Erythroblast (primary cell): ENCODE measurements around the gene PRR30.
"Not testable (repeated sequence)": the region's sequence is repeated elsewhere in the genome, so short reads cannot be mapped to it uniquely, and the experiment has no call there.

Source experiments
- DNase-seq, 2 experiments: peaks; one replicate each; lab custom pipeline; 2025; lab: John Stamatoyannopoulos, UW
- GATA1 ChIP-seq: IDR thresholded peaks from 2 replicates; pipeline ENCODE4 v1.6.1; 2011; ENCODE audit warnings: low read depth, mild to moderate bottlenecking, control low read depth, low read length, moderate library complexity
- POLR2A ChIP-seq: IDR thresholded peaks from 2 replicates; pipeline ENCODE4 v1.6.1; 2011; ENCODE audit warnings: mild to moderate bottlenecking, low read length

Gene PRR30

DNA sequence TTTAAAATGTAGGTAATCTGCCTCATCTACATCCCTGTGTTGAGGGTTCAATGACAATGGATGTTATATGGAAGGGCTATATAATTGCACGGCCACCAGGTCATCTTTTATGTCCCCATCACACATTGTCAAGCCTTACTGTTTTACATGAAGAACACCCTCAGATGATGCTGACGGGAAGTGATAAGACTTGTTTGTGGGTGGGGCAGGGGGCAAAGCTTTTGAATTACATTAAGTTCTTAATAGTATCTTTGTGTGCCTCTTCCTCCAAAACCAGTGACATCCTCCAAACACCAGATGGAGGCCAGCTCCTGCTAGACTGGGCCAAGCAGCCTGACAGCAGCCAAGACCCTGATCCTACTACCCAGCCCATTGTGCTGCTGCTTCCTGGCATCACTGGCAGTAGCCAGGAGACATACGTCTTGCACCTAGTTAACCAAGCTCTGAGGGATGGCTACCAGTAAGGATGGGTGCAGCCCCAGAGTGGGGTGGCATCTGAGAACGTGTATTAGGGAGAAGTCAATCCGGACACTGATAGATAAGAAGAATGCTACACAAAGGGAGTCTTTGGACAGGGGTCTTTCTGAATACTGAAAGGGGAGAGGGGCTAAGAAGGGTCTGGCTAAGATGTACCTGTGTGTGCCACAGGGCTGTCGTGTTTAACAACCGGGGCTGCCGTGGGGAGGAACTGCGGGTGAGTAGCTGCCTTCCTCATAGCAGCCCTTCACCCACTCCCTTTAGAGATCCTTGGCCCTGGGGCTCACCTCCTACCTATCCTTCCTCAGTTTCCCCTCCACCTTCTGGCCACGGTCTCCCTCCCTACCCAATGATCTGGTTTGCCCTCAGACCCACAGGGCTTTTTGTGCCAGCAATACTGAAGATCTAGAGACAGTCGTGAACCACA, 10.3 kb downstream of the PRR30 start:
- TF ChIP-seq GATA1 (no peak), POLR2A (no peak)
- peak in 1 of 2 experiments; percentile 41 for DNase-seq

DNA sequence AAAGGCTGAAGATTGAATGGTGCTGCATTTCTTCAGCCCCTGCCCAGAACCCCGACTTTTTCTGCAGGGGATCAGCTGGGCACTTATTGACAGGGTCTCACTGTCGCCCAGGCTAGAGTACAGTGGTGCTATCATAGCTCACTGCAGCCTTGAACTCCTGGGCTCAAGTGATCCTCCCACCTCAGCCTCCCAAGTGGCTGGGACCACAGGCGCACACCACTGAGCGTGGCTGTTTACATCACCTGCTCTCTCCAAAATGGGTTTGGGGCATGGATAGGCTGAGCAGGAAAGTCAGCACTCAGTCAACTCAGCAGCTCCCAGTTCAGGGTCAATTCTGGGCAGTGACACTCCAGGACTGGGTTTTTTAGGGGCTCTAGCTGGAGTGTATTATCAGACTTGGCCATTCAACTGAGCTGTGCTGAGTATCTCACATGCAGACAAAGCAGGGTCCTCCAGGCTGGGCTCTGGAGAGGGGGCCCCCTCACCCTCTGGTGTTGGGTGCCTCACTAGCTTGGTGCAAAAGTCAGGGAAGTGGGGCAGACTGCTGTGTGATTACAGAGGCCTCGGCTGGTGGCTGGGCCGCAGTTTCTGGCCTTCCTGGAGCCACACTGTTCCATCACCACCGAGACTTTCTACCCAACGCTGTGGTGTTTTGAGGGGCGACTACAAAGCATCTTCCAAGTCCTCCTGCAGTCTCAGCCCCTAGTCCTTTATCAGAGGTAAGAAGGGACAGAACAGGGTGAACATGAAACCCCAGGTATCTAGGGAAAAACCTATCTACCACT, 11.1 kb downstream of the PRR30 start:
- no peak for TF ChIP-seq GATA1
- no peak for TF ChIP-seq POLR2A

DNA sequence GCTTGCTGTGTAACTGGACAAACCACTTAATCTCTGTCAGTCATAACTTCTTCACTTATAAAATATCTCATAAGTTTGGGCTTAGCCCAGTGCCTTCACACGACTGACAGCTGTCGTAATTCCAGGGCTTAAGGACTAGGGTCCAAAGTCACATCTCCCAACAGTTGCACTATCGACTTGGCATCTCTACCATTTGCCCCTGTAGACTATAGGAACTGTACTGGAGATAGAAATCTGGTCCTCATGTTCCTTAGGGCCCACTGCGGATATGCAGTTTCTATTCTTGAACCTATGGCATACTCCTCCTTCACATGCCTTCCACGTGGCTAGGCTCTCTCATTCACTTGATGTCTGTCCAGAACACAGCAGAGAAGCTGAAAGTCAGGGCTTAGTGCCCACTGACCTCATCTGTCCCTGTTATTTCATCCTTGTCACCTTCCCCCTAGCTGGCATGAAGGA, 12.9 kb downstream of the PRR30 start:
- TF ChIP-seq GATA1 = no peak
- TF ChIP-seq POLR2A = no peak
- DNase-seq = no peak

More for the DNA sequence above, 11.1 kb downstream of the PRR30 start:
- no peak for DNase-seq

DNA sequence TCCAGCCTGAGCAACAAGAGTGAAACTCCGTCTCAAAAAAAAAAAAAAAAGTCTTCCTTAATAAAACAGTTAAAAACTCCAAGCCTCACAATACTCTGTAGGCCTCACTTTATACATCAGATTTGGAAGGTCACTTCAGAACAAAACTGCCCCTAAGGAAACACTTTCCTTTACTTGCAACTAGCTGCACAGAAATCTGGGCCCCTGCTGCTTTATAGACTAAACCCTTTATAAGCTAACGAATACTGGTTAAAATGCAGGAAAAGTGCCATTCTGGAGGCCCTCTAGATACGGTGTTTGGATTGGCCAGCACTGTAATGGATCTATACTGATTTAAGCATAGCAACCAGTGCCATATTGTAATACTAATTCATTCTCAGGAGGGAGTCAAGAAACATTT, 14.1 kb downstream of the PRR30 start:
- TF ChIP-seq POLR2A = no peak
- no peak for TF ChIP-seq GATA1
- DNase-seq = no peak

DNA sequence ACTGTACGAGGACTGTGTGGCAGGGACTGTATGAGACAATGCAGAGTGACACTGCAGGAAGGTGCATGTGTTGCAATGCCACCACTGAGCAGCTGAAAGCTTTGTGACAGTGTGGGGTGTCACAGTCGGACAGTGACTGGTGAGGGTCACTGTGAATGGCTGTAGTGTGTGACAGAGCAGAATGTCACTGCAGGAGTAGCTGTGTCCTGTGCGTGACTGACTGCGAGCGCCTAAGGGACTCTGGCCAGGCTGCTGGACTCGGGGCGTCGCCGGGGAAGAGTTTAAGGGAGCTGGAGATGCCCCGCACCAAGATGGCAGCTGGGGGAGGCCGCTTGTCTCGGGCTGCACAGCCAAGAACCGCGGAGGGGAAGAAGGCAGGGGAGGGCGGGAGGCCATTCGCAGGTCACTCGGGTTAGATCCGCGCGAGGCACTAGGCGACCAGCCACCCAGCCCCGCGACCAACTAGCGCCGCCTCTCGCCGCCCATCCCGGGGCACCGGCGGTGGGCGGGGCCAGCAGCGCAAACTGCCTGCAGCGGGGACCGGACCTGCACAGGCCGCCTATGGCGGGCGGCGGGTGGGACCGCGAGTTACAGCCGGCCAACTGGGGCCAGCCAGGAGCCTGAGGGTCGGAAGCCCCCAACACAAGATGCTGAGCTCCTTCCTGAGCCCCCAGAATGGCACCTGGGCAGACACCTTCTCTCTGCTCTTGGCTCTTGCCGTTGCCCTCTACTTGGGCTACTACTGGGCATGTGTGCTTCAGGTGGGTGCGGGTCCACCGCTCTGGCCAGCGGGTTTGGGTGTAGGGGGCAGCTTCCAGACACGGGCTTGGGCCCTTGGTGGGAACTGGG, 15.7 kb downstream of the PRR30 start, which contains the start of gene ABHD1:
TSS of gene ABHD1 (plus strand) at position 514 of the 849 bp plus-strand sequence. CDS start at position 648, 134 bp downstream.
- TF ChIP-seq POLR2A = no peak
- no peak for TF ChIP-seq GATA1
- peak; percentile 55 to 63 for DNase-seq

DNA sequence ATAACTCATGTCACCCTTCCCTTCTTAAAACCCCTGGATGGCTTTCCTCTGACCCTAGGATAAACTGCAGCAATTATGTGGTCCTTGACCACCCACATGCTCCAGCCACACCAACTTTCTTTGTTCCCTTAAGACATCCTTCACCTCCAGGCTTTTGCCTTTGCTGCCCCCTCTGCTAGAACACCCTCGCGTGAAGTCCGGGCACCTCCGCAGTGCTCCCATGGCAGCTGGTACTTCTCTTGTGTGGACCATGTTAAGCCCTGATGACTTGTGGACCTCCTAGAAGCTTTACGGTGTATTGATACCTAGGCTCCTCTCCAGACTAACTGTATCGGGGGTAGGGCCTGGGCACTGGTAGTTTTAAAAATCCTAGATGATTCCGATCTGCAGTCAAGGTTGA, 16.4 kb downstream of the PRR30 start:
- TF ChIP-seq POLR2A (no peak), GATA1 (no peak)

DNA sequence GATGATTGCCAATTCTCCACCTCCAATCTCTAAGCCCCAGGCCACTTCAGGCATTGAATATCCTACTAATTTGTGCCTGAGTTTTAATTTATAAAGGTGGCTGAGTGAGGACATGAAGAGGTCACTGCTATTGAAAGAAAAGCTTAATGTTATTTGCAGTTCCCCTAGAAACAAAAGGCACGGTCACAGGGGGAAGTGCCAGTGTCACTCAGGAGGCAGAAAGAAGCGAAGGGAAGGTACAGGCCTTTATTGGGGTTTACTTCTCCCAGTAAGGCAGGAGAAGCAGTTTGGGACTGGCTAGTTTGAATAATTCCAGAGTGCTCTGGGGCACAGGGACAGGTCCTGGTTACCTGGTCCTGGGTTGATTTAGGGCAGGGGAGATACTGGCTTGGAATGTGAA, 17.3 kb downstream of the PRR30 start:
- DNase-seq = no peak
- no peak for TF ChIP-seq POLR2A
- no peak for TF ChIP-seq GATA1

More for the DNA sequence above, 16.4 kb downstream of the PRR30 start:
- no peak for DNase-seq

DNA sequence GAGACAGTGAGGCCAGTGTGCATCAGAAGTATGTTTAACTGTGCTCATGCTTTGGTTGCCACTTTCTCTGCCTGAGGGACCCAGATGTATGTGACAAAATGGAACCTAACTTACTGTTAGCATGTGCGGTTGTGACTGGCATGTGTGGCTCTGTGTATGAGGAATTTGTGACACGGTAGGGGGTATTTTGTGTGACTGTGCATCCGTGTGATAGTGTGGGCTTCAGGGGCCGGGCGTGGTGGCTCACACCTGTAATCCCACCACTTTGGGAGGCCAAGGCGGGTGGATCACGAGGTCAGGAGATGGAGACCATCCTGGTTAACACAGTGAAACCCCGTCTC, 19.9 kb downstream of the PRR30 start:
- DNase-seq = not testable (repeated sequence)

DNA sequence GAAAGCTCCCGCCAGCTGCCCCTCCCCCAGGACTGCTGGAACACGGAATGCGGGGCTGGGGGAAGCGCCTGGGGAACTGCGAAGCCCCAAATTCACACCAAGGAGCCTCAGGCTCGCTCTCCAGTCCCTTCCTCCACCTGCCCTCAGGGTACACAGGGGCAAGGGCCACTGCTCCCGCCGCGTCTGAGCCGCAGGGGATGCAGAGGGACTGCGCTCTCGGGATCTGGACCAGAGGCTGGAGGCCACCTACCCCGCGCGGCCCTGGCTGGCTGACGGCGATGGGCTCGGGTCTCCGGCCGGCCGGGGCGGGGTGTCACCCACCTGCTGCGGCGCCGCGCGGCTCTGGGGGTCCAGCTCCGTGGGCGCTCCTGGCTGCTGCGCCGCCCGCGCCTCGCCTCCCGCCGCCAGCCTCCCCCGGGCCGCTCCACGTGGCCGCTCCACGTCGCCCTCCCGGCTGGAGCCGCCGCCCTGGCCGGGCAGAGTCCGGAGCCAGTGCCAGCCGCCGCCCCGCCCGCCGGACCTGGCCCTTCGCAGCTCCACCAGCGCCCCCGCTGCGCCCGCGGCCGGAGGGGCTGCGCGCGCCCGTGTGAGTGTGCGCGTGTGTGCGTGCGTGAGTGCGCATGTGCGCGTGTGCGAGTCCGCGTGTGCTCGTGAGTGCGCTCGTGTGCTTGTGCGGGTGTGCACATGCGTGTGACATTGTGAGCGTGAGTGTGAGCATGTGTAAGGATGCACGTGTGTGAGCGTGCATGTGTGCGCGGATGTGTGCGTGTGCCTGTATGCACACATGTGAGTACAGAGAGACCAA, 20.5 kb downstream of the PRR30 start, which contains the start of gene CGREF1:
TSS of gene CGREF1 (minus strand) at position 604 of the 805 bp plus-strand sequence. CDS start 14,762 bp downstream, outside the sequence.
- peak; percentile 13 to 30 for DNase-seq
- TF ChIP-seq GATA1 (no peak), POLR2A (no peak)

DNA sequence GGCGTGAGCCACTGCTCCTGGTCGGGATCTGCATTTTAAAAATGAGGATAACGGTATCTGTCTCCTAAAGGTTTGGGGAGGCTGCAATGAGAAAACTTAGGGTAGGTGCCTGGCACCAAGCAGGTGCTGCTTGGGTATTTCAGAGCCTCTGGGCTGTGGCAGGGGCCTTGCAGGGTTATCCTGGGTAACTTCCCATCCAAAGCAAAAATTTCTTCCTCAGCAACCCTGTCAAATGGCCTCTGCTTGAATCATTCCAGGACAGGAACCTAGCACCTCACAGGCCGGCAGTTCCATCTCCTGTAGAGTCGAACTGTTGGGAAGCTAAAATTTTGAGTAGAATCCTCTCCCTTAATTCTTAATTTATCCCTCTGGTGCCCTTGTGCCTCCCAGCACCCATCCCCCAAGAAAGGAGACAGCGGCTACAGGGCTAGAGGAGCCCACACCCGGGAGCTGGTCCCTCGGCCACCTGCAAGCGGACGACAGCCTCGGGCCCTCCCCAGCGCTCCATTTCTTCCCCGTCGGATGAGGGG, 21.1 kb downstream of the PRR30 start:
- TF ChIP-seq GATA1 (no peak), POLR2A (no peak)
- DNase-seq = no peak

DNA sequence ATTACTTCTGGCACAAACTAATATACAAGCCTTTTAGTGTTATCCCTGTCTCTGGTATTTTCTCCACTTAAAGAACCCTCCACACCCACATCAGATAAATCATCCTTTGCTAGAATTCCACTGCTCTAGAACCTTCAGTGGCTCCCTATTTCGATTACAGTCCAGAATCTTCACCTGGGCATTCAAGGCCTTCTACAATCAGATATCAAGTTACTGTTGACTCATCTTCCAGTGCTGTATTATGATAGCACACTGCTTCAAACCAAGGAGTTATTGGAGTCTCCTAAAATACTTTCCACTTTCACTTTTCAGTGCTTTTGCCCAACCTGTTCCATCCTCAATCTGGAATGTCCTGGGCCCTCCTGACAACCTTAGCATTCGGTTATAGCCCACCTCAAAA, 23.7 kb downstream of the PRR30 start:
- no peak for TF ChIP-seq GATA1

DNA sequence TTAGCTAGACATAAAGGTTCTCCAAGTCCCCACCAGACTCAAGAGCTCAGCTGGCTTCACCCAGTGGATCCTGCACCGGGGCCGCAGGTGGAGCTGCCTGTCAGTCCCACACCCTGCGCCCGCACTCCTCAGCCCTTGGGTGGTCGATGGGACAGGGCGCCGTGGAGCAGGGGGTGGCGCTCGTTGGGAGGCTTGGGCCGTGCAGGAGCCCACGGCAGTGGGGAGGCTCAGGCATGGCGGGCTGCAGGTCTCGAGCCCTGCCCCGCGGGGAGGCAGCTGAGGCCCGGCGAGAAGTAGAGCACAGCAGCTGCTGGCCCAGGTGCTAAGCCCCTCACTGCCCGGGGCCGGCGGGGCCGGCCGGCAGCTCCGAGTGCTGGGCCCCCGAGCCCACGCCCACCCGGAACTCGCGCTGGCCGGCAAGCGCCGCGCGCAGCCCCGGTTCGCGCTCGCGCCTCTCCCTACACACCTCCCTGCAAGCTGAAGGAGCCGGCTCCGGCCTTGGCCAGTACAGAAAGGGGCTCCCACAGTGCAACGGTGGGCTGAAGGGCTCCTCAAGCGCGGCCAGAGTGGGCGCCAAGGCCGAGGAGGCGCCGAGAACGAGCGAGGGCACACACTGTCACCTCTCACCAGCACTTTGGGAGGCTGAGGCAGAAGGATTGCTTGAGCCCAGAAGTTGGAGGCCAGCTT, 27.7 kb downstream of the PRR30 start:
- not testable (repeated sequence) for DNase-seq

More for the DNA sequence above, 23.7 kb downstream of the PRR30 start:
- DNase-seq = no peak

DNA sequence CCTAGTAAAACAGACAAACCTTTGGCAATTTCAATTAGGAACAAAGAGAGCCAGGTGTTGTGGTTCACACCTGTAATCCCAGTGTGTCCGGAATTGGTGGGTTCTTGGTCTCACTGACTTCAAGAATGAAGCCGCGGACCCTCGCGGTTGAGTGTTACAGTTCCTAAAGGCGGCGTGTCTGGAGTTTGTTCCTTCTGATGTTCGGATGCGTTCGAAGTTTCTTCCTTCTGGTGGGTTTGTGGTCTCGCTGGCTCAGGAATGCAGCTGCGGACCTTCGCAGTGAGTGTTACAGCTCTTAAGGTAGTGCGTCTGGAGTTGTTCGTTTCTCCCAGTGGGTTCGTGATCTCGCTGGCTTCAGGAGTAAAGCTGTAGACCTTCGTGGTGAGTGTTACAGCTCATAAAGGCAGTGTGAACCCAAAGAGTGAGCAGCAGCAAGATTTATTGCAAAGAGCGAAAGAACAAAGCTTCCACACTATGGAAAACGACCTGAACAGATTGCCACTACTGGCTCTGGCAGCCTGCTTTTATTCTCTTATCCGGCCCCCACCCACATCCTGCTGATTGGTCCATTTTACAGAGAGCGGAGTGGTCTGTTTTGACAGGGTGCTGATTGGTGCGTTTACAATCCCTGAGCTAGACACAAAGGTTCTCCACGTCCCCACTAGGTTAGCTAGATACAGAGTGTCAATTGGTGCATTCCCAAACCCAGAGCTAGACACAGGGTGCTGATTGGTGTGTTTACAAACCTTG, 28.4 kb downstream of the PRR30 start:
- not testable (repeated sequence) for DNase-seq
